ENCODE results near the gene LRP6. TPM values are rescaled to one million over a fixed set of nuclear protein-coding genes. Genes with fewer than 3 reads are reported as not detected.

Gene LRP6
- total and polyA plus RNA-seq, 2 of the 13 experiments (the other 11 are each of a cell fraction or from before 2014, with no cell fraction given) = 33.8 to 42.0 TPM

GRCh38 chr12:12219664-12220063 is 47.2 kb downstream of the LRP6 start (continued):
- peak; percentile 15; the same call in 1 of the 2 replicates for TF ChIP-seq AHDC1 (CRISPR knock-in tag; IDR thresholded peaks at IDR 0.05; ENCODE audit: borderline replicate concordance)
- 0 out of 2 replicates have a peak, but pooled peaks have one; percentile 20 for TF ChIP-seq ELF1 (CRISPR knock-in tag; IDR thresholded peaks at IDR 0.05)
- peak; percentile 58; the same call in 1 of the 2 replicates for TF ChIP-seq RARA (CRISPR knock-in tag; IDR thresholded peaks at IDR 0.05)
- TF ChIP-seq ZNF292 (CRISPR knock-in tag; IDR thresholded peaks at IDR 0.05; ENCODE audit: borderline replicate concordance, low read depth) = 0 out of 2 replicates have a peak, but pooled peaks have one; percentile 42
- no peak for TF ChIP-seq RBM39 (IDR thresholded peaks at IDR 0.05; ENCODE audit: low read depth, low read length, poor library complexity, severe bottlenecking)
- peak; percentile 23; the same call in 1 of the 2 replicates for TF ChIP-seq ZMYM3 (CRISPR knock-in tag; IDR thresholded peaks at IDR 0.05)
- 0 out of 2 replicates have a peak, but pooled peaks have one; percentile 13 for TF ChIP-seq ZNF331 (CRISPR knock-in tag; IDR thresholded peaks at IDR 0.05)
- TF ChIP-seq TBX2 (CRISPR knock-in tag; IDR thresholded peaks at IDR 0.05; ENCODE audit: borderline replicate concordance) = 0 out of 2 replicates have a peak, but pooled peaks have one; percentile 37
- peak; percentile 37; the same call in 1 of the 2 replicates for TF ChIP-seq MED1 (CRISPR knock-in tag; IDR thresholded peaks at IDR 0.05)
- peak; percentile 44; the same call in 1 of the 2 replicates for TF ChIP-seq RXRB (CRISPR knock-in tag; IDR thresholded peaks at IDR 0.05; ENCODE audit: borderline replicate concordance)
- no peak for TF ChIP-seq MAFF (IDR thresholded peaks at IDR 0.05; ENCODE audit: low read depth, low read length)
- peak; percentile 67 for TF ChIP-seq HOMEZ (CRISPR knock-in tag; IDR thresholded peaks at IDR 0.05; ENCODE audit: low read depth)
- TF ChIP-seq MEIS2 (CRISPR knock-in tag; IDR thresholded peaks at IDR 0.05) = peak; percentile 17; the same call in 1 of the 2 replicates
- TF ChIP-seq SYNCRIP (IDR thresholded peaks at IDR 0.05; ENCODE audit: insufficient read depth, low read depth, low read length) = no peak

Data from HepG2 (cell line).